ENCODE data around the gene SGK1.
"Not testable (repeated sequence)": the region's sequence is repeated elsewhere in the genome, so short reads cannot be mapped to it uniquely, and the experiment has no call there.

Gene SGK1

DNA sequence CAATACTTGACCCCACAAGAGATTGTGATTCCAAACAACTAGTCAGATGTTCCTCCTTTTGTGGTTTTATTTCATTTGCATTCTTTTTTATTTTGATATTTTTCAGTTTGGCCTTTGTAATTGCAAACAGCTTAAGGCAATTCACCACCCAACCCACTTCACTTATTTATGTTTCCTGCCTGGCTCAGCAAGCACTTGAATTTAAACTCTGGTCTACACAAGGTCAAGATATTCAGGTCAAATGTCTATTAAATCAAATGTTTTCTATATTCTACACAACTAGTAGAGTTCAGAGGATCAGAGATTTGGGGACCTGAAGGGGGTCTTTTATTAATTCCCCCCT, 100.1 kb downstream of the SGK1 start:
- FAIRE-seq, result no peak
- TF ChIP-seq POLR2A (IDR thresholded peaks at IDR 0.05; ENCODE audit: low read depth, low read length), result no peak
- DNase-seq (ENCODE audit: insufficient read length, low spot score), result no peak

DNA sequence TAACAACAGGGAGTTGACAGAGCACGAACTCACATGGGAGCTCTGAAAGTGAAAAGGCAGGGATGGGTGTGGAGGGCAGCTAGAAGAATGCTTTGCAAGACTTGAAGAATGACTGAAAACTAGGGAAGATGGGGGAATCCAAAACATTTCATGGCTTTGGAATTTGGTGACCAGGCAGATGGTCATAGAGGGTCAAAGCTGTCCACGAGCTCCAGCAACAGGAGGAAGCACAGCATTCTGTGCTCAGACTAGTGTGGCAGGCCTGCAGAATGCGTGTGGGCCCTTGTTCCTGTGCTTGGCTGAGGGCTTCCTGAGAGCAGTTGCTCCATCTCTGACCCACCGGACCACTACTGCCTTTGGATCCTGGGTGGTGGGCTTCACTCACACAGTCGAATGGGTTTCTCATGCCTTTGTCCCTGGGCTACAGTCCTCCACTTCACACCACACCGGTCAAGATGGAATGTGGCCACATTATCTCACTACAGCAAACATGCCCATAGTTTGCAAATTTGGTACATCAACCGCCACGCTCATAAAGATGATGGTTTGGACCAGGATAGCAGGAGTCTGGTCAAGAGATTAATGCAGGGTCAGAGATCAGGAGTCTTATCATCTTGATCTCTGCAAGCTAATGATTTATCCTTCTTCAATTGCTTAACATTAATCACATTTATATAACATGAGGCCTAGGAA, 100.7 kb downstream of the SGK1 start:
- no peak for TF ChIP-seq POLR2A (IDR thresholded peaks at IDR 0.05; ENCODE audit: low read depth, low read length)
- no peak for FAIRE-seq
- DNase-seq (ENCODE audit: insufficient read length, low spot score), result no peak

GRCh38 chr6:134216301-134217010, 101.5 kb downstream of the SGK1 start:
- no peak for TF ChIP-seq POLR2A (IDR thresholded peaks at IDR 0.05; ENCODE audit: low read depth, low read length)
- FAIRE-seq (no peak), DNase-seq (ENCODE audit: insufficient read length, low spot score) (no peak)

- DNase-seq (ENCODE audit: insufficient read length, low spot score); FAIRE-seq: not testable (repeated sequence)
These were observed 104.5 kb downstream of the SGK1 start for GRCh38 chr6:134213410-134213809.

GRCh38 chr6:134211297-134211696, 106.6 kb downstream of the SGK1 start:
- no peak for FAIRE-seq
- no peak for DNase-seq (ENCODE audit: insufficient read length, low spot score)
- TF ChIP-seq POLR2A (IDR thresholded peaks at IDR 0.05; ENCODE audit: low read depth, low read length), result no peak

DNA sequence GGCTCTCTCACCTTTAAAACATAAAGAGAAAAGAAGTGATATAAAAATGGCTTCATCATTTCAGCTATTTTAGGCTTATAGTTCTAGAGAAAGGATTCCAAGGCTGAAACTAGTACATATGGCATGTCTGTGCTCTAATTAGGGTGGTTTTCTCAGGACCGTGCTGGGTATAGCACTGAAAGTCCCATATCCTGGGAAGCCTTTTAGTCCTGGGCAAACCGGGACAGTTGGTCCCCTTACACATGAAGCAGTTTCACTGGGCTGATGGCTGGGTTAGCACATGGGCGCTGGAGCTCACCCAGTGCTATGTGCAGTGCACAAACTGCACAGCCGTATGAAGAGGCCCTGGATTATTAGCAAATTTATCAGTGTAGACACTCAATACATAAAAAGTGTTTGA, 110.5 kb downstream of the SGK1 start:
- FAIRE-seq, result no peak
- no peak for TF ChIP-seq POLR2A (IDR thresholded peaks at IDR 0.05; ENCODE audit: low read depth, low read length)
- DNase-seq (ENCODE audit: insufficient read length, low spot score), result no peak

GRCh38 chr6:134205366-134205765, 112.5 kb downstream of the SGK1 start:
- FAIRE-seq (no peak), DNase-seq (ENCODE audit: insufficient read length, low spot score) (no peak)
- no peak for TF ChIP-seq POLR2A (IDR thresholded peaks at IDR 0.05; ENCODE audit: low read depth, low read length)

- not testable (repeated sequence) for FAIRE-seq; DNase-seq (ENCODE audit: insufficient read length, low spot score)
These were observed 113.2 kb downstream of the SGK1 start for GRCh38 chr6:134204759-134205158.

DNA sequence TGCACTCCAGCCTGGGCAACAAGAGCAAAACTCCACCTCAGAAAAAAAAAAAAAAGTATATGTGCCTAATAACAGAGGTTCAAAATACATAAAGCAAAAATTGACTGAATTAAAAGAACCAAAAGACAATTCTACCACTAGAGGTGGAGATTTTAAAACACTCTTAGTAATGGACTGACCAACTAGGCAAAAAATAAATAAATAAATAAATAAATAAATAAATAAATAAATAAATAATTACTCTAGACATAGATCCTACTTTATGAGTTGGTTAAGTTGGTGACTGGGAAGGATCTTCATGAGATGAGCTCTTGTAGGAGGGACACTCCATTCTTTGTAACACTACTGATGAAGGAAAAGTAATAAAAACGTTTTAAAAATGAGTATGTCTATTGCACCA, 113.9 kb downstream of the SGK1 start:
- no peak for FAIRE-seq
- no peak for TF ChIP-seq POLR2A (IDR thresholded peaks at IDR 0.05; ENCODE audit: low read depth, low read length)
- DNase-seq (ENCODE audit: insufficient read length, low spot score), result no peak

DNA sequence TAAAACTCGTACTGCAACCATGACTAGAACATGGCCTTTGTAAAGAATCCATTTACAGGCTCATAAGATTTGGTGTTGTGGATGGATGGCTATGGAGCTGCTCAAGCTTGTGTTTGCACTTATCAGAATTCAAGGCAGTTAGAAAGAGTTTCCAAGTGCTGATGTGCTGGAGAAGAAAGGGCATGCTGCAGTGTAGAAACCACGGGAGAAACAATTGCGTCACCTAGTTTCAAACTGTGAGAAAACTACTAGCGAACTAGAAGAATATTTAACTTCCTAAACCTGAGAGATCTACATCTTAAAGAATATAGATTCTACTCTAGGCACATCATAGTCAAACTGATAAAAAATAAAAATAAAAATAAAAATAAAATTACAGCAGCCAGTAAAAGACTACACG, 116.2 kb downstream of the SGK1 start:
- FAIRE-seq (no peak), DNase-seq (ENCODE audit: insufficient read length, low spot score) (no peak)
- no peak for TF ChIP-seq POLR2A (IDR thresholded peaks at IDR 0.05; ENCODE audit: low read depth, low read length)

GRCh38 chr6:134199848-134200606, 117.9 kb downstream of the SGK1 start:
- DNase-seq (ENCODE audit: insufficient read length, low spot score), result no peak
- no peak for FAIRE-seq
- TF ChIP-seq POLR2A (IDR thresholded peaks at IDR 0.05; ENCODE audit: low read depth, low read length), result no peak

- TF ChIP-seq POLR2A (IDR thresholded peaks at IDR 0.05; ENCODE audit: low read depth, low read length), result no peak
- DNase-seq (ENCODE audit: insufficient read length, low spot score) (no peak), FAIRE-seq (no peak)
These were observed 119.8 kb downstream of the SGK1 start for GRCh38 chr6:134198093-134198492.

GRCh38 chr6:134197685-134198084, 120.2 kb downstream of the SGK1 start:
- DNase-seq (ENCODE audit: insufficient read length, low spot score); FAIRE-seq: not testable (repeated sequence)

GRCh38 chr6:134196568-134197193, 121.2 kb downstream of the SGK1 start:
- no peak for FAIRE-seq
- DNase-seq (ENCODE audit: insufficient read length, low spot score), result no peak
- TF ChIP-seq POLR2A (IDR thresholded peaks at IDR 0.05; ENCODE audit: low read depth, low read length), result no peak

Measured in H54 (cell line).